NCI-H2227 treated with DMSO at 0.1 percent for 48 hours (cell line): ENCODE measurements around the gene CNOT6.
A peak's percentile ranks its signal among the peaks of the same experiment; 100 is the strongest.
"Not testable (repeated sequence)": the region's sequence is repeated elsewhere in the genome, so short reads cannot be mapped to it uniquely, and the experiment has no call there.

ENCODE experiments used
- DNase-seq: peaks from one replicate; lab custom pipeline; 2025; lab: John Stamatoyannopoulos, UW

CNOT6 gene

DNA sequence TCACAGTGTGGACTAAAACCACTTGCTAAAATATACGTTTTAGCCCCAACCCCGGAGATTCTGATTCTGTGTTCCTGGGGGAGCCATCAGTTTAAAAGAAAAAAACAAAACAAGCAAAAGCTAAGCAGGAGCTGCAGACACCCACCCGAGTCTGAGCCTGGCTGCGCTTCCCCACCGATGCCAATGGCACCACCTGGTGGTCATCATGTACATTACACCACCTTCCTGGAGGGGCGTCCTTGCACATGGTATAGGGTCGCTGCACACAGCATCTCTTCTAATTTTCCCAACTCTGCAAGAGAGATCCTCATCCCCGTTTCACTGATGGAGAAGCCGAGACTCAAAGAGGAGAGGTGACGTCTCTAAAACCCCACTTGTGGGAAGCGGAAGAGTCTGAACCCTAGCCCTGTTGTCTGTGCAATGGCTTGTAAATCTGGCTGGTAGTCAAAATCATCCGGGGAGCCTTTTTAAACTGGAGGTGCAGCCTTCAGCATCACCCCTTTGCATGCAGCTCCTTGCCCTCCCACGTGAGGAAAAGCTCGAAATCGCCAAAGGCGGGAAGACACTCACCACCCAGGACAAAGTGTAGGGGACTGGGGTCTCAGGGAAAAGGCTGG, 23.1 kb upstream of the CNOT6 start:
- DNase-seq, result peak; percentile 33

DNA sequence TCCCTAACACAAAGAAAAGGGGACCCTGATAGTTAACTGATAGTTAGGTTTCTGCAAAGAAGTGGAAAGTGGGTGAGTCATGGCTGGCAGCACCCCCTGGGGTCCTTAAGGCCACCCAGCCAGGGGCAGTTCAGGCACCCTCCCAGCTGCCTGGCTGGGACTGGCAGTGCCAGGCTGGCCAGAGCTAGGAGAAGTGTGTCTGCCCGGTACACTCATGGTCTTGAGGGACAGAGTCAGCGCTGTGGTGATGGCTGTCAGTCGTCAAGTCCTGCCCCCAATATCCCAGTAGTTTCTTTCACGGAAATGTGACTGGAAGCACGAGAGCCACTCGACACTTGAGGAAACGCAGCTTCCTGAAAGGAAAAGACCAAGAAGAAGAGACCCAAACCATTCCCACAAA, 22.3 kb upstream of the CNOT6 start:
- no peak for DNase-seq

DNA sequence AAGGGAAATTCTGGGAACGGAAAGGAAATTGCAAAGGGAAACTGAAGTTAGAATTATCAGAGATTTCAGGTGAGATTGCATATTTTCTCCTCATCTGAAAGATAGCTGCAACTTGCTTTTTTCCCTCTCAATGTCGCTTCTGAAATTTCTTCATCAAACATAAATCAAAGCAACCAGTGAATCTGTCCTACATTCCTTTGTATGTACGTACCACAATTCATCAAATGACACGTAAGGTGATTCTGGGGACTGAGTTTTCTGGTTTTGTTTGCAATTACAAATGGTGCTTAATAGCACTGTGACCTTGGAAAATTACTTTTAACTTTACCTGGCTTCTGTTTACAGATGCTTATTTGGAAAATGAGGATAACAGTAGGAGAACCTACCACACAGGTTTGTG, 21.9 kb upstream of the CNOT6 start:
- DNase-seq, result no peak

DNA sequence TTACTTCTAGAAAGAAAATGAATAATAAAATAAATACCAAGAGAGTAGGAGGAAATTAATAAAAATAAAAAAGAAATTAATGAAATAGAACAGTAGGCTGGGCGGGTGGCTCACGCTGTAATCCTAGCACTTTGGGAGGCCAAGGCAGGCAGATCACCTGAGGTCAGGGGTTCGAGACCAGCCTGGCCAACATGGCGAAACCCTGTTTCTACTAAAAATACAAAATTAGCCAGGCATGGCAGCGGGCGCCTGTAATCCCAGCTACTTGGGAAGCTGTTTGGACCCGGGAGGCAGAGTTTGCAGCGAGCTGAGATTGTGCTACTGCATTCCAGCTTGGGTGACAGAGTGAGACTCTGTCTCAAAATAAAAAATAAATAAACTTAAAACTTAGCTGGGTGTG, 20.8 kb upstream of the CNOT6 start:
- DNase-seq, result not testable (repeated sequence)

DNA sequence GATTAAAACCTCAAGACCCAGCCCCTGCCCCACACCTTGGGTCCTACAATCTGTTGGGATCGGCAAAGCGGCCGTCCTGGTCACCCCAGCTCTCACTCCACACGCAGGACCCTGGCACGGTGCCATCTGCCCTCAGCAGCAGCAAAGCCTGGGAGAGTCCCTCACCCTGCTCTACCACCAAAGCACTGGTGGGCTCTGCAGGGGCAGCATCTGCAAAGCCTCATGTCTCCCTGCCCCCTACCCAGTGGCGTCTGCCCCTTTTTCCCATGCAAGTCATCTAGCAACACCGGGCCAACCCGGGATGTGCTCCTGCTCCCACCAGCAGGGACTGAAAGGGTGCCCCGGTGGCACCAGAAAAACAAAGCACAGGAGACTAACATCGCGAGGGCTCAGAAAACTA, 19.6 kb upstream of the CNOT6 start:
- DNase-seq, result no peak

DNA sequence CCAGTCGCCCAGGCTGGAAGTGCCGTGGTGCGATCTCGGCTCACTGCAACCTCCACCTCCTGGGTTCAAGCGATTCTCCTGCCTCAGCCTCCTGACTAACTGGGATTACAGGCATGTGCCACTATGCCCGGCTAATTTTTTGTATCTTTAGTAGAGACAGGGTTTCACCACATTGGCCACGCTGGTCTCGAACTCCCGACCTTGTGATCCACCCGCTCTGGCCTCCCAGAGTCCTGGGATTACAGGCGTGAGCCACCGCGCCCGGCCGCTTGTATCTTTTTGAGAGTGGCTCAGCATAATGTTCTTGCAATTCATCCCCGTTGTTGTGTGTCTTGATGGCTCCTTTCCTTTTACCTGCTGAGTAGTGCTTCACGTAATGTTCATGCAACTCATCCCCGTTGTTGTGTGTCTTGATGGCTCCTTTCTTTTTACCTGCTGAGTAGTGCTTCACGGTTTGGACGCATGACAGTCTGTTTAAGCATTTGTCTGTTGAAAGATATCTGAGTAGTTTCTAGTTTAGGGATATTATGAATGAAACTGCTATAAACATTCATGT, 18.1 kb upstream of the CNOT6 start:
- not testable (repeated sequence) for DNase-seq

DNA sequence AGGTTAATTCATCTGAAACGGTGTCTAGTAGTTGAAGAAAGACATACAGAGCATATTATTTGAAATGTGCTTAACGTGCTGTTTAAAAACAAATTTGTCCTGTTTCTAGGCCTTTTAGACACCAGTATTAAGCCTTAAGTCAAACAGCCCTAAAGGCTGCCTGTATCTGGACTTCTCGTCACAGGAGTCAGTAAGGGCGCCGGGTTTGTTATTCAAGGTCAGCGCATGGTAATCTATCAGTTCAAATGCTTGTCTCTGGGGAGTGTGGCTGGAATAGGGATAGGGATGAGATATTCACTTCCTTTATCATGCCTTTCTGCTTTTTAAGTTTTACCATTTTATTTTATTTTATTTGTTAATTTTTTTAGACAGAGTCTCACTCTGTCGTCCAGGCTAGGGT, 9.4 kb upstream of the CNOT6 start:
- DNase-seq, result no peak

DNA sequence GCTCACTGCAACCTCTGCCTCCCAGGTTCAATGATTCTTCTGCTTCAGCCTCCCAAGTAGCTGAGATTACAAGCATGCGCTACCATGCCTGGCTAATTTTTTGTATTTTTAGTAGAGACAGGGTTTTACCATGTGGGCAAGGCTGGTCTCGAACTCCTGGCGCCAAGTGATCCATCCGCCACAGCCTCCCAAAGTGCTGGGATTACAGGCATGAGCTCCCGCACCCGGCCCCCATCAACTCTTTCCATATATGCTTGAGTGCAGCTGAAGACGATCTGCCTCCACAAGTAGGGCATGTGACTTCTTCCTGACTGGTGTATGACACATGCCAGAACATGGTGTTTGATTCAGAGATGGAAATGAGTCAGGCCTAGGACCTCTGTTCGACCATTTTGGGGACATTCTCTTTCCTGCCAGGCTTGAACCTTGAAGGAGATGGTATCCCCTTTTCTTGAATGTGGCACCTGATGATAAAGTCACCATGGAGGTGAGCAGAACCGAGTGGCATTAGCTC, 7.5 kb upstream of the CNOT6 start:
- DNase-seq, result no peak

DNA sequence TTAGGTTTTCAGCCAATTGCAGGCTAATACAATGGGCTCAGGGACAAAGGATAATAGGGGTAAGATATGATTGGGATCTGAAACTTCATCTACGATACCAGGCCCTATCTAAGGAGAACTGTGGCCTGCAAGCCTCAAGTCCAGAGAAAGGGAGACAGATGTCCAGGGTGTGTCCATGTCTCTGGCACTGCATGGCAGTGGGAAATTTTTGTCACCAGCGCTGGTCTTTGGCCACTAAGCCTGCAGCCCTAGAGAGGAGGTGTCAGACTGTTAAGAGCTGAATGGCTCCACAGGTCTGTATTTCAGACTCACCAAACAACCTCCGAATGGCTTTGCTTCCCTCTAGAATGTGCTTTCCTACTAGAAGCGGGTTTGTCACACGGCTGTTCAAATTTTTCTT, 6.6 kb upstream of the CNOT6 start:
- DNase-seq, result no peak

DNA sequence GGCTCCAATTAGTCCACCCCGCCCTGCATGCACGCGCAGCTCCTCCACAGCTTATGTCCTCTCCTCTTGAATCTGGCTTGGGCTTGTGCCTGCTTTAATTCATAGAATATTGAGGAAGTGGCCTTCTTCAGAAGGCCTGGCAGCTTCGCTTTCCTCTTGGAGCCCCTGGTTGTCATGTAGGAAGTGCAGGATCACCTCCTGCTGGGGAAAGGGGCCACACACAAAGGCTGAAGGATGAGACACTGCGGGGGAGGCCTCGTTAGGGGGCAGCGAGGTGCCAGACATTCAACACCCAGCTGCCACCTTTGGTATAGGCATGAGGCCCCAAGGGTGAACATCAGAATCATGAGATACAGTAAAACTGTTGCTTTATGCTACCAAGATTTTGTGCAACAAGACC, 2.7 kb upstream of the CNOT6 start:
- DNase-seq, result no peak

DNA sequence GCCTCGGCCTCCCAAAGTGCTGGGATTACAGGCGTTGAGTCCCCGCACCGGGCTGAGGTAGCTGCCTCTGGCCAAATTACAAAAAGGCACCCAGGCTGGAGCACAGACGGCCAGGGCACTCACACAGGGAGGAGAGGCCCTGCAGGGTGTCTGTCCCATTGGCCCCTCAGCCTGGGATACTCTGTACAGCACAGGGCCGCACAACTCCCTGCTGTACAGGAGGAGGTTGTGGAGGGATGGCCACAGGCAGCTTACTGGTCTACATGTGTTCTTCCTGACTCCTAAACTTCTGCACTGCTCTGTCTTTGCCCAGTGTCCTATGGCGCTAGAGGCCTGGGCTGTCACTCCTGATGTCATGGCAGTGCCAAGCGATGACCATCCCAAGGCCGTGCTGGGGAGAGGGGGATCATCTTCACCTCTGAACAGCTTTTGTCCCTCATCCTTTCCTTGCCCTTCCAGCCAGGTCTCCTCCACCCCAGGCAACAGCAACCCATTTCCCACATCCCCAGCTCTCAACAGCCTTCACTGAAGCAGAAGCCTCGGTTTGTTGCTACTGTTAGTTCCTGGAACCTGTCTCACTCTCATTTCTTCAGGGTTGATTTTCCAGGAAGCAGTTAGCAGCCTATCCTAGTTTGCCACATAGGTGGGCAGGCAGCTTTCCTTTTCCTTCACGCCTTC, 1.8 kb upstream of the CNOT6 start:
- no peak for DNase-seq

DNA sequence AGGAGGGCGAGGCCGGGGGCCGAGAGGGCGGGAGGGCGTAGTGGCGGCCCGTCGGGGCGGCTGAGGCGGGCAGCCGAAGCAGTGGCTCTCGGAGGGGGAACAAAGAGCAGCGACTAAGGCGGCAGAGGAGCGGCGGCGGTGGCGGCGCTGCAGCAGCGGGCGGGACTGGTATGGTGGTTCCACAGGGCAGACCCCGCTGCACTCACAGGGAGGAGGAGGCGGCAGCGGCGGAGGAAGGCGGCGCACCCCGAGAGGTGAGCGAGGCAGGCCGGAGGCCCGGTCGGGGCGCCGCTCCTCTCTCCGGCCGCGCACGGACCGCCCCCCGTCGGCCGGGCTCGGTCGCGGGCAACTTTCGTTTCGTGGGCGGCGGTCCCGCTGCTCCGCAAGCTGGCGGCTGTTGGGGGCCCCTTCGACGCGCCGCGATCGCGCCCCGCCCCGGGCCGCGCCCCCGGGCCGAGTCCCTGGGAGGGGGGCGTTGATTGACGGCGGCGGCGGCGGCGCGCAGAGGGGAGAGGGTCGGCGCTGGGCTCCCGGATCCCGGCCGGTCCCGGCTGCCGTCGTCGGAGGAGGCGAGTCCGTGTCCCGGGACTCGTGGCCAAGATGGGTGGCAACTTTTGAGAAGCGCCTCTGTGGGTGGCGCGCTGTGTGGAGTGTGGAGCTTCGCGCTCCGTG, 467 bp downstream of the CNOT6 start:
- DNase-seq, result no peak

DNA sequence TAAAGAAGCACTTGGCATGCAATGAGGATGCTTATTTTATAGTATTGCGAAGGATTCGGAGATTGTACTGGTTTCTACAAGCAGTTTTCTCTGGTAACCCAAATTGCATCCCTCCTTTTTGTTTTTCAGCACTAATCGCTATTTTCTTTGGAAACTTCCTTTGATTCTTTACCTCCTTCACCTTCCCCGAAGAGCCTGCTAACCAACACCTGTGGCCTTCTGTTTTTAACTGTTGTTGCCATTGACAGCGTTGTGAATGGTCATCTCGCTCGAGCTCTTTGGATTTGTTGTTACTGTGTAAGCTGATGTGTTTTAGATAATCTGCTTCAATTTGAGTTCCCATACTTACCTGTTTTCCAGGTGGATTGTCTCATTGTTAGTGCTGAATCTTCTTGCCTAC, 1.1 kb downstream of the CNOT6 start:
- no peak for DNase-seq

DNA sequence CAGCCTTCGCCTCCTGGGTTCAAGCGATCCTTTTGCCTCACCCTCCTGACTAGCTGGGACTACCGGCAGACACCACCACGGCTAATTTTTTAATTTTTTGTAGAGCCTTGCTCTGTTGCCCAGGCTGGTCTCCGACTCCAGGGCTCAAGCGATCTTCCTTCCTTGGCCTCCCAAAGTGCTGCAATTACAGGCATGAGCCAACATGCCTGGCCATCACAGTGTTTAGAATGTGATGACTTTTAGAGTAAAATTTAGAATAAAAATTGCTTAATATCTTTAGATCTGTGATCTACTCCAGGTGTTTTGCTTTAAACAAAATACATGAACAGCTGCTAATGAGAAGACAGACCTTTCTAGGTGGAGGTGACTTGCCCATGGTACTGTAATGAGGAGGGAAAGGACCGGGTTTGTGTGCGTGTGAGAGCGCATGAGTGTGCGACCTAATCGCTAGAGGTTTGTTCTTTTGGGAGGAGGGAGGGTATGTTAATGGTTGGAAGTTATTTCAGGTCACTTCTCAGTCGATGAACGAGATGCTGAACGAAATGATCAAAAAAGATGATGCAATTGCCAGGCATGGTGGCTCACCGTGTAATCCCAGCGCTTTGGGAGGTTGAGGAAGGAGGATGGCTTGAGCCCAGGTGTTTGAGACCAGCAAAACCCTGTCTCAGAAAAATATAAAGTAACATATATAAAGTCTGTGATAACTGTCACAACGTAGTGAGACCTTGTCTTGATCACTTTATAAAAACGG, 2.0 kb downstream of the CNOT6 start:
- no peak for DNase-seq

DNA sequence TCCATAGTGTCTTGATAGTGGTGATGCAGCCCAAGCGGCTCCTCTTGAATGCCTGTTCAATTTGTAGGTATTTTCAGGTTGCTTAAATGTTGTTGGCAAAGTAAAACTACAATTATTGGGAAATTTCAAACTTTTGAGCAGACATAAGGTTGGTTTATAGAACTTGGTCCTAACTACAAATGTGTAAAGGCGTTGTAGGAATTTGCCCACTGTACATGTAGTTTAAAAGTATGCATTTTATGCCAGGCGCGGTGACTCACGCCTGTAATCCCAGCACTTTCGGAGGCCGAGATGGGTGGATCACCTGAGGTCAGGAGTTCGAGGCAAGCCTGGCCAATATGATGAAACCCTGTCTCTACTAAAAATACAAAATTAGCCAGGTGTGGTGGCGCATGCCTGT, 2.6 kb downstream of the CNOT6 start:
- not testable (repeated sequence) for DNase-seq

DNA sequence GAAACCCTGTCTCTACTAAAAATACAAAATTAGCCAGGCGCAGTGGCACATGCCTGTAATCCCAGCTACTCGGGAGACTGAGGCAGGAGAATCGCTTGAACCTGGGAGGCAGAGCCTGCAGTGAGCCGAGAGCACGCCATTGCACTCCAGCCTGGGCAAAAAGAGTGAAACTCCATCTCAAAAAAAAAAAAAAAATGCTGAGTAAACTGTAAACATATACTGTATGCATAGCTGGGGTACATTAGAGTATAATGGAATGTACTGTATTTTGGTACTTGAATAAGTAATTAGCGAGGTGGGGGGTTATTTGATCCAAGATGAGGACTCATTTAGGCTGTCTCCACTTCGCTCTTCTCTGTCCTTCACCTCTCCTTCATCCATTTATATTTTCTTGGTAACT, 3.7 kb downstream of the CNOT6 start:
- DNase-seq, result not testable (repeated sequence)

DNA sequence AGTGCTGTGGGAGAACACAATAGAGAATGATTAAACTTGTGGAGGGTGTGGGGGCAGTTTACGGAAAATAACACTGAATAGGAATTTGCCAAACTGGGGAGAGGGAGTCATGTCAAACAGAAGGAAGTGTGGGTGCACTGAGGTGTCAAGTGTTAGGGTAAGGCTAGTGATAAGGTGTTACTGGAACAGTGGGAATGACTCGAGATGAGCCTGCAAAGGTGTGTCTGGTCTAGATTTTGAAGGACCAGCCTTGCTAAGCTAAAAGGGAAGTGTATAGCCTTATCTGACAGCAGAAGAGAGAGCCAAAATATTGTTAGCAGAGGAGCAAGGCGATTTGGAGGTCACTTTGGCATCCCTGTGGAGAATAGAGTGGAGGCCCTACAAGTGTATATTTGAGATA, 4.2 kb downstream of the CNOT6 start:
- DNase-seq, result no peak

DNA sequence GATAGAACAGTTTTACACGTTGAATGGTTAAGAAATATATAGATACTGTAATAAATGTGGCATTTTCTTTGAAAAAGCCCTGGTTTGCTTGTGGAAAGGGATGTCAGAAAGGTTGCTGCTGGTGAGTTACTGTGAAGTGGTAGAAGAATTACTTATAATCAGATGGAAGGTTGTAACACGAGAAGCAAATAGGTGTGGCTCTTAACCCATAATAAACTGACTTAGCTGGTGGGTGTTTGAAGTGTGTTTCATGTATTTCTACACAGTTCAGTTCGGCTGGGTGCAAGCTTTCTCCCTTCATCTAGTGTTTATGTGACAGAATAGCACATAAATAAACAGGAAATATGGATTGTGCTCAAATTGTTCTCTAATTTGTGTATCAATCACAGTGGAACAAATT, 5.5 kb downstream of the CNOT6 start:
- DNase-seq, result no peak

DNA sequence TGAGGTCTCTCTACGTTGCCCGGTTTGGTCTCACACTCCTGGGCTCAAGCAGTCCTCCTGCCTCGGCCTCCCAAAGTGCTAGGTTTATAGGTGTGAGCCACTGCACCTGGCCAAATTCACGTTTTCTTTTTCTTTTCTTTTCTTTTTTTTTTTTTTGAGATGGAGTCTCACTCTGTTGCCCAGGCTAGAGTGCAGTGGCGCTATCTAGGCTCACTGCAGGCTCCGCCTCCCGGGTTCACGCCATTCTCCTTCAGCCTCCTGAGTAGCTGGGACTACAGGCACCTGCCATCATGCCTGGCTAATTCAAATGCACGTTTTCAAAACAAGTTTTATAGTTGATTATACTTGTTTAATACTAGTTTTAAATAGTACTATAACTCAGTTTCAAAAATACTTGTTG, 6.1 kb downstream of the CNOT6 start:
- DNase-seq, result not testable (repeated sequence)

DNA sequence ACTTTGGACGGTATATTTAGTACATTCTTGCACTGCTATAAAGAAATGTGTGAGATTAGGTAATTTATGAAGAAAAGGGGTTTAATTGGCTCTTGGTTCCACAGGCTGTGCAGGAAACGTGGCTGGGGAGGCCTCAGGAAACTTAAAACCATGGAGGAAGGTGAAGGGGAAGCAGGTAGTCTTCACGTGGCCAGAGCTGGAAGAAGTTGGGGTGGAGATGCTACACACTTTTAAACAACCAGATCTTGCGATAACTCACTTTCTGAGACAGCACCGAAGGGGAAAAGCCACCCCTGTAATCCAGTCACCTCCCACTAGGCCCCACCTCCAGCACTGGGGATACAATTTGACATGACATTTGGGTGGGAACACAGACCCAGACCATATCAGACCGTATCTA, 13.5 kb downstream of the CNOT6 start:
- DNase-seq, result no peak

DNA sequence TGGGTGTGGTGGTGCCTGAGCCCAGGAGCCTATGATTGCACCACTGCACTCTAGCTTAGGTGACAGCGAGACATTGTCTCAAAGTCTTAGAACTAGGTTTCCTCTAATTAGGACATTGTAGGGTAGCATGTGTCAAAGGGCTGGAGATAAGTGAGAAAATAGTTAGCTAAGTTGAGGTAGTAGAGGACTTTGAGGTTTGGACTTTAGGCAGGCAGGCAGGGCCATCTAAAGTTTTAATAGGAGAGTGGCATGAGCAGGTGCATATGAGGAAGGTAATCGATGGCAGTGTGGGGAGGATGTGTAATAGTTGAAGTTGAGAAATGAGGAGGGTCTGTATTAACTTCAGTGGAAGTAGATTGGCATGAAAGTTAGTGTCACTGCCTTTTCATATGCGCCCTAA, 21.1 kb downstream of the CNOT6 start:
- DNase-seq, result no peak

DNA sequence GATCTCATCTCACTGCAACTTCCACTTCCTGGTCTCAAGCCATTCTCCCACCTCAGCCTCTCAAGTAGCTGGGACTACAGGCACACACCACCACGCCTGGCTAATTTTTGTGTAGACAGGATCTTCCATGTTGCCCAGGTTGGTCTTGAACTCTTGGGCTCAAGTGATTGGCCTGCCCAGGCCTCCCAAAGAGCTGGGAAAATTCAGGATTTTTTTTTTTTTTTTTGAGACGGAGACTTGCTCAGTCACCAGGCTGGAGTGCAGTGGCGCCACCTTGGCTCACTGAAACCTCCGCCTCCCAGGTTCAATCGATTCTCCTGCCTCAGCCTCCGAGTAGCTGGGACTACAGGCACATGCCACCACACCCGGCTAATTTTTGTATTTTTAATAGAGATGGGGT, 21.8 kb downstream of the CNOT6 start:
- not testable (repeated sequence) for DNase-seq
